HG03108 (cell line): Measurements from ENCODE around the gene LRFN2.

Experiments used
- ATAC-seq: cut with Tn5 transposase; IDR thresholded peaks from one replicate; pipeline ENCODE4 v1.9.1; 2021; ENCODE audit warnings: moderate library complexity; ENCODE audit not compliant: unreplicated experiment

LRFN2 gene

DNA sequence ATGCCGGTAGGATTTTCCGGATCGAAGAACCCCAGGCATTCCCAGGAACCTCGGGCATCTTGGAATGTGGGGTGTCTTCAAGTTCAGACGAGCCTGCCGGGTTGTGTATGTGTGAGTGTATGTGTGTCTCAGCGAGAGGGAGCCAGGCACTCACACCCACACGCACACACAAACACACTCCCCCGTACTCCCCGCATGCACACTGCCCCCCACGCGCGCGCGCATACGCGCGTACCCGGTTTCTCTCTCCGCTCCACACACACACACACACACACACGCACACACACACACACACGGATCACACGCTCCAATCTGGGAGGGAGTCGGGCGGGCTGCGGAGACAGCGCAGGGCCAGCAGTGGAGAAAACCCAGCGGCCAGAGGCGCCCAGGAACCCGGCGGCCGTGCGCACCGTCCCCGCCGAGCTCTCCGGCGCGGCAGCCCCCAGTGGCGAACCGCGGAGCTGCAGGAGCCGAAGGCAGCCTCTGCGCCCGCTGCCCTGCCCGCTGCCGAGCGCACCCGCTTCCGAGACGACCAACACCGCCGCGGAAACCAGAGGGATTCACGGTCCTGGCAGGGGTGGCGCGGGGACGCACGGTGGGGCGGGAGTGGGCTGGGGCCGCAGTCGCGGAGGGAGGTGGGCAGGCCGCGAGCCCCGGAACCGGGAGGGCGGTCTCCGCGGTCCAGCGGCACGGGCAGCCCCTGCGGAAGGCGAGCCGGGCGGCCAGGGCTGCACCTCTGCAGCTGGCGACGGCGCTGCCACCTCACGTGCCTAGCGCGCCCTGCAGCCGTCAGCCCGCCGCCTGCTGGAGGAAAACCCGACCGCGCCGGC lies at the start of gene LRFN2:
Gene LRFN2 (minus strand): TSS at position 125 of the 830 bp plus-strand sequence.
- ATAC-seq = peak; percentile 70

DNA sequence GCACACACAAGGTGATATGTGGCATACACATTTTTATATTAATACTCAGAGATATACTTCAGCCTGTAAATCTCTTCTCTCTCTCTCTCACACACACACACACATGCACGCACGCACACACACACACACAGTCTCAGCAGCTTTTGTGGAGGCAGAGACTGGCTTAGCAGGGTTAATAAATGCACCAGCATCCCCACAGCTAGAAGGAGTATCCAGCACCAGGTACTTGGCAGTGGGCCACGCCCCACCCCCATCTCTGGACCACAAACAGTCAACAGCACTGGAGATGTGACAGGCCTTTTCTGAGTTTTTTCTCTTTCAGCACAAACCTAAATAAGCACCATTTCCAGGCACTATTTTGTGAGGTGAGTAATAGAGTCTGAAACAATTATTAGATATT lies 47.3 kb upstream of the LRFN2 start:
- no peak for ATAC-seq

DNA sequence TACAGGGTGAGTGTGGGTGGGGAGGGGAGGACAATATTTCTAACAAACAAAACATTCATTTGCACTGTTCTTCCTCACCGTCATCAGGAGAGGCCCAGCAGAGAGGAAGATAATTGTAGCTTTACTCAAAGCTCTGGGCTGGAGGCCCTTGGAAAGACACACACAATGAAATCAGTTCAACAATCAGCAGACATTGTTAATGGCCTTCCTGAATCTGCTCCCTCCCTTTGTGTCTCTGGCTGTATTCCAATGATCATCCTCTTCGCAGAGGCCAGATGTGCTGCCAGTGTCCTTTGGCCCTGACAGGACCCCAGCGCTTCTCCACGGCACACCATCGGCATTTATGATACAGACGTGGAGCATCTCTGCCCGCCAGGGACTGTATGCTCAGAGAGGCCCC lies 44.6 kb upstream of the LRFN2 start:
- no peak for ATAC-seq

- ATAC-seq = no peak
Observed at GRCh38 chr6:40630488-40630887, 43.3 kb upstream of the LRFN2 start.

- no peak for ATAC-seq
Observed at GRCh38 chr6:40630051-40630450, 42.9 kb upstream of the LRFN2 start.

- no peak for ATAC-seq
Observed at GRCh38 chr6:40629463-40629862, 42.3 kb upstream of the LRFN2 start.

GRCh38 chr6:40627316-40627715 lies 40.2 kb upstream of the LRFN2 start:
- no peak for ATAC-seq

DNA sequence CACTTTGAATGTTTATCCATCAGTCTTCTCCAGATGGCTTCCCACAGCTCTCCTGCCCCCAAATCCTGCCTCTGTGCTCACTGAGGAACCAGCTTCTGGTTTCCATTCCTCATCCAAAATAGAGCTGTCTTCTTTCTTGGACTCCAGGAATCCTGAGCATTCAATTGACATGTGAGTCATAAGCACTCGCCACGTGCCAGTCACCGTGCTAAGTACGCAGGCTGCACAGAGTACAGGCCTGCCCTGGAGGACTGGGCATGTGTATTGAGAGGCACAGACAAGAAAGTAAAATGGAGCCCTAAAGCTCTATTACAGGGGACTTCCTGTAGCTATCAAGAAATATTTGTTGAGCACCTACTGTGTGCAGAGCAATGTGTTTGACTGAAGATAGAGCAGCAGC lies 39.7 kb upstream of the LRFN2 start:
- no peak for ATAC-seq

- ATAC-seq = no peak
Observed at GRCh38 chr6:40623932-40624331, 36.8 kb upstream of the LRFN2 start.

GRCh38 chr6:40623178-40623577 lies 36.0 kb upstream of the LRFN2 start:
- no peak for ATAC-seq

GRCh38 chr6:40620574-40621240 lies 33.5 kb upstream of the LRFN2 start:
- ATAC-seq = no peak

GRCh38 chr6:40614671-40615070 lies 27.5 kb upstream of the LRFN2 start:
- no peak for ATAC-seq

DNA sequence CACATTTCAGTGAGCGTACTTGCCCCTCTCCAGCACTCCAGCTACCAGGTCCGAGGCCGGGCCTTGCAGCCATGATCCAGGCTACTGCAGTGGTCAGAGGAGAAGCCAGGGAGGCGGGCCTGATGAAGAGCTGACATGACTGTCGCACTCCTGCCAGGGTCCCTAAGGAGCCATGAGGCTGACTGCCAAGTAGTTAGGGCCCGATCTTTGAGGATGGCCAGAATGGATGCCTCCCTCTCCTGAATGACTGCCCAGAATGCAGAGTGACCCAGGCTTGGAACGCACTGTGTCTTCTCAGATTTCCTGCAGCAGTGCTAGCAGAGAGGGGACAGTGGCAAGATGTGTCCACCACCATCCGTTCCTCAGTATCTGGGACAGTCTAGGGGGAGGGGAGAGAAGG lies 24.7 kb upstream of the LRFN2 start:
- no peak for ATAC-seq

DNA sequence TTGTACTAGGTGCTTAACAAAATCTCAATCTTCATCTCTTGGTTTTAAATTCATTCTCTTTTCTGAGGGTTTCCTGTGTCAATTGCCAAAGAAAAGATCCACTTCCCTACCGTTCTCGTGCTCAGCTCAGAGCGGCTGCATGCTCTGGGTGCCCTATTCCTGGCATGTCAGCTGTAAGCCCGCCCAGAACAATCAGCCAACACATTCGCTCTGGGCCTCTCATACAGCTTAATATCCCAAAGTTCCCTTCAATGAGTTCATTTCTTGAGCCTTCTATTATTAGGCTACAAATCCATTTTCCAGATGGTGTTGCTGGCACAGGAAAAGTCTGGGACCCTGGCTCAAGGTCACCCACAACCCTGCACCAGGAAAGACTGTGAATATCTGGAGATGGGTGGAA lies 24.3 kb upstream of the LRFN2 start:
- no peak for ATAC-seq

- no peak for ATAC-seq
Observed at GRCh38 chr6:40610229-40610628, 23.1 kb upstream of the LRFN2 start.

DNA sequence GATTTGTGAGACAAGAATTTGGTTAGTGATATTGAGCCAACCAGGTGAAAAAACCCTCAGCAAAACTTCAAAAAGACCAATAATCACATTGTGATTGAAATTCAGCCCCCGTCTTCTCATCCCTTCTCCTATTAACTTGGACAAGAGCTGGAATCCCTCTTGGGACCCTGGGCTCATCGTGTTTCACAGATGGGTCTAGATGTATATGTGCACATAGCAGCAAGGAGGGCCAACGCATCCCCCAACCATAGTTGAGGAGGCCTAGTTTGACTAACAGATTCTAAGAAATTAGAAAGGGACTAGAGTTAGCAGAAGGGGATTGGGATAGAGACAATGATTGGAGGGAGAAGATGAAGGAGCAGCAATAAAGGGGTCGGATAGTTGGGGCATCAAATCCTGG lies 19.8 kb upstream of the LRFN2 start:
- no peak for ATAC-seq

DNA sequence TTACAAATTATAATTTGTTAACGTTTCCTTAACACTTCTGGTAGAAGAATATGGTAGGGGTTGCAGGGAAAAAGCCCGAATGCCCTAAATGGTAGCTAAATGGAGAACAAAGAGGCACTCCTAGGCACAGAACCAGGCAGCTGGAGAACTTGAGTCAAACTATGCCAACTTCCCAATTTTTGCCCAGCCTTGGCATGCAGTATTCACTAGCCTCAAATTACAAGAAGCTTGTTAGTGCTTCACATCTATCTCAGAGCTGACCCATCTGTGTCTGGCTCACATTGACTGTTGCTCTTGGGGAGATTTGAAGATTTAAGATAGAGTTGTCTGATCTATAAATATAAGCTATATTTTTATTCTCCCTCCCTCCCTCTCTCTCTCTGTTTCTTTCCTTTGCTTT lies 19.4 kb upstream of the LRFN2 start:
- no peak for ATAC-seq

DNA sequence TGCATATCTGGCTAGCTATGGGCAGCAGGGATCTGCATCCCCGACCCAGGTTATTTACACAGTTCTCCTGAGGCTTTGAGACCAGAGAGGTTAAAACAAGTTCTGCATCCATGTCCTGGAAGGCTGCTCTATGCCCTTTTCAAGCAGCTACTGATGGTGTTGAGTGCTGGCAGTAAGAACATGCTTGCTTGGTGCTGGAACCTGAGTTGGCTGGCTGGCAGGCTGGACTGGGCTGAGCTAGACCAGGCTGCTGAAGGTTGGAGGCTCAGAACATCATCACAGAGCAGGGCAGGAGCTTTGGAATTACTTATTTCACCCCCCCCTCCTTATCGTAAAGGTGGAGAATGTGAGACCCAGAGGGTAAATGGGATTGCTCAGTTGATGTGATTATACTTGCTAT lies 16.9 kb upstream of the LRFN2 start:
- no peak for ATAC-seq

DNA sequence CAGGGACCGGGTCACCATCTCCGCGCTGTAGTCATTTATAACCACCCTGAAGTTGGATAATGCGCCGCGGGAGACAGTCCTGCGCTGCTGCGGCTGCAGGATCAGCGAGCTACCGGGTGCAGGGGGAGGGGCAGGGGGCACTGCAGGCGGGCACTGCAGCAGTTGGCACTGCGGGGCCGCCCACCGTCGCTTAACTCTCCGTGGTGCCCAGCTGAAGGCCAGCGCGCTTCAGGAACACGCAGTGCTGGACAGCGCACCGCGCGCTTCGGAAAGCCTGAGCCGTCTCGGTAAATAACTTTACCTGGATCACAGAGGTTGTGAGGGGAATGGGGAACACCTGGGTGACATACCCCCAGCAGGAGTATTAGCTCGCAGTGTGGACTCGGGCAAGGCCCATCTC lies 12.4 kb upstream of the LRFN2 start:
- no peak for ATAC-seq

- no peak for ATAC-seq
Observed at GRCh38 chr6:40598516-40598915, 11.4 kb upstream of the LRFN2 start.

DNA sequence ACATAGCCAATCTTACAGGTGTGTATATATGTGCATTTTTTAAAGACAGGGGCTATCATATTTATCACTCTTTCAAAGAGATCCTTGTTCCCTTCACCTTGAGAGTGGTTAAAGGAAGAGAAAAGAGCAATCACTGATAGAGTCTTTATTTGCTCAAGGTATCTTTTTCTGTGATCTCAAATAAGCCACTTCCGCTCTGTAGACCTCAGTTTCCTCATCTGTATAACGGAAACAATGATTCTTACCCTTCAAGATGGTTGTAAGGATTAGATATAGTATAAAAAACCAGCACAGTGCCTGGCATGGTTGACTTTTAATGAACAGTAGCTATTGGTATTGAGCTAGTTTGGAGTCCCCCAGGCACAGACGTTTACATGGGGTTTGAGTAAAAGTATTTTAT lies 10.1 kb upstream of the LRFN2 start:
- no peak for ATAC-seq

GRCh38 chr6:40588480-40588879 lies 1.3 kb upstream of the LRFN2 start:
- ATAC-seq = no peak

- ATAC-seq = no peak
Observed at GRCh38 chr6:40588070-40588384, 863 bp upstream of the LRFN2 start.
